Measurements from ENCODE around the gene PRDM11. TPM values are rescaled to one million over a fixed set of nuclear protein-coding genes. Genes with fewer than 3 reads are reported as not detected.

The PRDM11 gene
- total and polyA plus RNA-seq, 7 donors: 2.3 to 14.2 (median 7.2) TPM

DNA sequence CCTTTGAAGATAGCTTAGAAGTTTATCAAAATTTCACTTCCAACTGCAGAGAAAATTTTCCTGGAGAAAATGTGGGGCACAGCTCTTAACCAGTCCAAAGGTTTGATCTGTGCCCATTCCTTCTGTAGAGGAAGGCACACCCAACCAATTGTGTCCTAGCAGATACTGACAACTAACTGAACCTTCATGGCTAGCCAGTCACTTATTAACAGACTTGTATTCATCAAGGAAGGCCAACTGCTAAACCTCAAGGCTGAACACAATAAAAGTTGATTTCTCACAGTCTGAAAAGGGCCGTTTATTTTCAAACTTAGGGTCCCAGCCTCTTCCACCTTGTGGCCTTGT lies 120.2 kb downstream of the PRDM11 start:
- ATAC-seq (no peak), DNase-seq (no peak)
- no peak overlapping the region for H3K4me3 ChIP-seq
- no peak for TF ChIP-seq CTCF (IDR thresholded peaks at IDR 0.05)
- no peaks in the 10 kb centered on the region for H3K9me3 ChIP-seq
- H3K36me3 ChIP-seq (ENCODE audit: insufficient read depth in 1 of 2, low read depth in 1 of 2): no peaks in the 10 kb centered on the region
- no peak overlapping the region for H3K27ac ChIP-seq
- WGBS, 3 donors: 89 to 100% (median 100%) methylated on average over 1 of the region's 1 CpG
- intact Hi-C loops (cut with DNase I): no loop called here
- H3K4me1 ChIP-seq: no peaks in the 10 kb centered on the region
- peaks cover 0 to 15% (median 4%) of the 10 kb centered on the region in 3 donors for H3K27me3 ChIP-seq (ENCODE audit: insufficient read depth in 3 of 3, low read length in 2 of 3)

DNA sequence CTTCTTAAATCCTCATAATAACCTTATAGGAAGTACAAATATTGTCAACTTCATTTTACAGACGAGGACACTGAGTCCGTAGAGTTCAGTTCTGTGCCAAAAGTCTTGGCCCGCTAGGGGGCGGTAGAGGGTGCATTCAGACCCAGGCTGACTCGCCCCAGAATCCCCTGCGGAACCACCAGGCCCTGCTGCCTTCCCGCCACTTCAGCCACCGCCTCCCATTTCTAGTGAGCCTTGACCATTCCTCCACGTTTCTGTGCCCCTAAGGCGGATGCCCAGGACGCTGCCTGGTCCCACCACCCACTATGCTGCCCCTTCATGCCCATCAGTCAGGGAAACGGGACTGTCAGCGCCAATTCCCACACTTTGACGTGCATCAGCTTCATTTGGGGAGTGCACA lies 120.6 kb downstream of the PRDM11 start:
- H3K4me1 ChIP-seq: no peaks in the 10 kb centered on the region
- no peaks in the 10 kb centered on the region for H3K9me3 ChIP-seq
- H3K27ac ChIP-seq: no peak overlapping the region
- peaks cover 0 to 14% (median 4%) of the 10 kb centered on the region in 3 donors for H3K27me3 ChIP-seq (ENCODE audit: insufficient read depth in 3 of 3, low read length in 2 of 3)
- ATAC-seq (no peak), DNase-seq (no peak)
- intact Hi-C loops (cut with DNase I): no loop called here
- H3K36me3 ChIP-seq (ENCODE audit: insufficient read depth in 1 of 2, low read depth in 1 of 2): no peaks in the 10 kb centered on the region
- WGBS, 3 donors: 58 to 66% (median 62%) methylated on average over 14 of the region's 14 CpGs
- no peak for TF ChIP-seq CTCF (IDR thresholded peaks at IDR 0.05)
- no peak overlapping the region for H3K4me3 ChIP-seq

- DNase-seq (no peak), ATAC-seq (no peak)
- no peaks in the 10 kb centered on the region for H3K4me1 ChIP-seq
- whole genome bisulfite sequencing, 3 donors: 65 to 74% (median 65%) methylated on average over 13 of the region's 13 CpGs
- intact Hi-C loops (cut with DNase I): no loop called here
- TF ChIP-seq CTCF (IDR thresholded peaks at IDR 0.05): no peak
- no peak overlapping the region for H3K27ac ChIP-seq
- H3K4me3 ChIP-seq: no peak overlapping the region
- H3K9me3 ChIP-seq: no peaks in the 10 kb centered on the region
- no peaks in the 10 kb centered on the region for H3K36me3 ChIP-seq (ENCODE audit: insufficient read depth in 1 of 2, low read depth in 1 of 2)
- H3K27me3 ChIP-seq (ENCODE audit: insufficient read depth in 3 of 3, low read length in 2 of 3): peaks cover 0 to 11% (median 4%) of the 10 kb centered on the region in 3 donors
Observed at GRCh38 chr11:45267652-45268299, 121.3 kb downstream of the PRDM11 start.

DNA sequence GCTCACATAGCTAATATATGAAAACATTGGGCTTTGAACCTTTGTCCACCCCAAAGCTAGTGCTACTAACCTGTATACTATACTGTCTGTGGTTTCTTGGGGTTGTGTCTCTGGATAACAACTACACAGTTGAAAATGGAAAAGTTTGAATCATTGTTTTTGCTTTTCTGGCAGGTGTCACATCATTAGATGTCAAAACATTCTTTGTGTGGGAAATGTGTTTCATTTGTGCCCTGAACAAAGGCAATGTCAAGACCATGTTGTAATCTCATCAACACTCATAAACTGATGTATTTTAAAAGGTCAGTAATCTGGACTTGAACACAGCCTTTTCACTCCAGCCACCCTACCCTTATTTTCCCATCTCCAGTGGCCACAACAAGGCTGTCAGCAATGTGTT lies 123.2 kb downstream of the PRDM11 start:
- Histone ChIP-seq H3K27me3 (ENCODE audit: insufficient read depth in 3 of 3, low read length in 2 of 3) (peaks cover 0 to 14% (median 3%) of the 10 kb centered on the region in 3 donors), H3K4me1 (no peaks in the 10 kb centered on the region), H3K36me3 (ENCODE audit: insufficient read depth in 1 of 2, low read depth in 1 of 2) (no peaks in the 10 kb centered on the region), H3K9me3 (no peaks in the 10 kb centered on the region), H3K27ac (no peak overlapping the region), H3K4me3 (no peak overlapping the region)
- TF ChIP-seq CTCF (IDR thresholded peaks at IDR 0.05): no peak
- no peak for DNase-seq
- intact Hi-C loops (cut with DNase I): no loop called here
- ATAC-seq: no peak

Data from psoas muscle (tissue), 8 donors.